GM23338 (cell line): ENCODE data around the gene DPYSL3. TPM values are rescaled to one million over a fixed set of nuclear protein-coding genes. Genes with fewer than 3 reads are reported as not detected.

Experiments used
- ATAC-seq: fragments of 200-7000 bp; cut with Tn5 transposase; 3 replicates; pipeline ENCODE4 v1.9.1; 2020
- DNase-seq: peaks from one replicate; pipeline ENCODE4 v3.0.0-alpha.2; 2015; ENCODE audit warnings: low spot score
- H2AFZ ChIP-seq: fragments of 200-600 bp; sonication (generic); 2 replicates; pipeline ENCODE4 v1.8.0; 2016; ENCODE audit warnings: antibody characterized with exemption, mild to moderate bottlenecking, moderate library complexity
- H3F3A ChIP-seq: fragments of 200-600 bp; sonication (generic); replicated peaks from 2 replicates; pipeline ENCODE4 v1.8.0; 2017; ENCODE audit warnings: antibody characterized with exemption, mixed run types, low read depth
- H3K27ac ChIP-seq: fragments of 200-600 bp; sonication (generic); 2 replicates; pipeline ENCODE4 v1.6.1; 2016; ENCODE audit warnings: low read depth
- H3K27me3 ChIP-seq: fragments of 200-600 bp; sonication (generic); 2 replicates; pipeline ENCODE4 v1.8.0; 2016; ENCODE audit warnings: mild to moderate bottlenecking, mixed run types, moderate library complexity; ENCODE audit not compliant: insufficient read depth
- H3K36me3 ChIP-seq: fragments of 200-600 bp; sonication (generic); 2 replicates; pipeline ENCODE4 v1.8.0; 2016; ENCODE audit warnings: mild to moderate bottlenecking; ENCODE audit not compliant: insufficient read depth
- H3K4me1 ChIP-seq: fragments of 200-600 bp; sonication (generic); 2 replicates; pipeline ENCODE4 v1.8.0; 2016; ENCODE audit warnings: mild to moderate bottlenecking, moderate library complexity; ENCODE audit not compliant: insufficient read depth
- H3K4me2 ChIP-seq: fragments of 200-600 bp; sonication (generic); 2 replicates; pipeline ENCODE4 v1.7.1; 2017; ENCODE audit warnings: mixed run types
- H3K4me3 ChIP-seq: fragments of 200-600 bp; sonication (generic); 2 replicates; pipeline ENCODE4 v1.6.1; 2016; ENCODE audit warnings: mixed run types
- H3K79me2 ChIP-seq: fragments of 200-600 bp; sonication (generic); replicated peaks from 2 replicates; pipeline ENCODE4 v1.8.0; 2017; ENCODE audit warnings: mild to moderate bottlenecking; ENCODE audit not compliant: insufficient read depth
- H3K9me2 ChIP-seq: fragments of 200-600 bp; sonication (generic); 2 replicates; pipeline ENCODE4 v1.8.0; 2017; ENCODE audit not compliant: insufficient read depth
- H4K20me1 ChIP-seq: fragments of 200-600 bp; sonication (generic); replicated peaks from 2 replicates; pipeline ENCODE4 v1.8.0; 2017; ENCODE audit warnings: mild to moderate bottlenecking; ENCODE audit not compliant: insufficient read depth
- H3K27ac Mint-ChIP-seq: 2 replicates; pipeline ENCODE4 v1.8.0; 2020; ENCODE audit warnings: inconsistent platforms, mild to moderate bottlenecking, moderate library complexity, mixed read lengths
- H3K27me3 Mint-ChIP-seq: 3 replicates; pipeline ENCODE4 v1.8.0; 2022; ENCODE audit warnings: low read depth, mild to moderate bottlenecking, moderate library complexity, mixed read lengths, inconsistent platforms; ENCODE audit not compliant: insufficient read depth, poor library complexity
- H3K36me3 Mint-ChIP-seq: 3 replicates; pipeline ENCODE4 v1.8.0; 2021; ENCODE audit warnings: low read depth, mild to moderate bottlenecking, inconsistent platforms, moderate library complexity, mixed read lengths
- H3K4me1 Mint-ChIP-seq: 3 replicates; pipeline ENCODE4 v1.8.0; 2020; ENCODE audit warnings: mild to moderate bottlenecking, inconsistent platforms, mixed read lengths
- H3K4me3 Mint-ChIP-seq: 3 replicates; pipeline ENCODE4 v1.8.0; 2021; ENCODE audit warnings: moderate library complexity, mild to moderate bottlenecking, inconsistent platforms, mixed read lengths
- H3K9me3 Mint-ChIP-seq: 3 replicates; pipeline ENCODE4 v1.8.0; 2020; ENCODE audit warnings: moderate library complexity, mild to moderate bottlenecking, inconsistent platforms, mixed read lengths
- CREB1 ChIP-seq: fragments of 250-450 bp; sonication (Bioruptor Pico); IDR thresholded peaks from 2 replicates; pipeline ENCODE4 v1.5.0; 2020; ENCODE audit warnings: low read depth, mild to moderate bottlenecking, moderate library complexity
- ETS1 ChIP-seq: IDR thresholded peaks from 2 replicates; pipeline ENCODE4 v1.6.1; 2016; ENCODE audit warnings: antibody characterized with exemption
- EZH2 ChIP-seq: fragments of 200-600 bp; sonication (generic); IDR thresholded peaks from one replicate; pipeline ENCODE4 v1.8.0; 2017; ENCODE audit warnings: antibody characterized with exemption, mild to moderate bottlenecking, low read depth; ENCODE audit not compliant: unreplicated experiment
- JUNB ChIP-seq: IDR thresholded peaks from one replicate; pipeline ENCODE4 v1.6.1; 2016; ENCODE audit warnings: antibody characterized with exemption; ENCODE audit not compliant: unreplicated experiment
- NANOG ChIP-seq: IDR thresholded peaks from 2 replicates; pipeline ENCODE4 v1.6.1; 2016; ENCODE audit warnings: antibody characterized with exemption, borderline replicate concordance
- POLR2AphosphoS5 ChIP-seq: IDR thresholded peaks from 2 replicates; pipeline ENCODE4 v1.6.1; 2016; ENCODE audit warnings: antibody characterized with exemption, low read depth
- ZNF331 ChIP-seq: fragments of 250-450 bp; sonication (Bioruptor Pico); IDR thresholded peaks from 2 replicates; pipeline ENCODE4 v1.5.0; 2020; ENCODE audit warnings: low read depth, mild to moderate bottlenecking, moderate library complexity
- ZNF462 ChIP-seq: fragments of 250-450 bp; sonication (Bioruptor Pico); IDR thresholded peaks from 2 replicates; pipeline ENCODE4 v1.5.0; 2020; ENCODE audit warnings: mild to moderate bottlenecking, moderate library complexity
- polyA plus RNA-seq: library from polyadenylated mRNA; unstranded; fragments of >200 nt; fragmentation: Nextera tagmentation; extraction: Ambion mirVana; gene quantifications from 2 replicates; pipeline ENCODE4 v1.2.1, GENCODE V29; 2016
- total RNA-seq: library from RNA; depleted of rRNA; stranded (reverse); fragments of >200 nt; shearing (Covaris generic); gene quantifications from 2 replicates; pipeline ENCODE4 v1.2.3, GENCODE V29; 2014

DPYSL3 gene
- total and polyA plus RNA-seq, 2 experiments from 2014 or later, result 97.6 to 455 TPM

- no peaks in the 10 kb centered on the region for H3K9me2 ChIP-seq
- H3K27ac ChIP-seq, result no peak overlapping the region
- no peak overlapping the region for H3K4me2 ChIP-seq
- DNase-seq, result no peak
- H3K79me2 ChIP-seq, result no peaks in the 10 kb centered on the region
- no peaks in the 10 kb centered on the region for H3K36me3 ChIP-seq
- Mint-ChIP-seq H3K4me3 (no peak overlapping the region), H3K4me1 (peaks cover 25% of the 10 kb centered on the region), H3K27me3 (no peaks in the 10 kb centered on the region), H3K9me3 (no peaks in the 10 kb centered on the region), H3K27ac (no peak overlapping the region), H3K36me3 (no peaks in the 10 kb centered on the region)
- TF ChIP-seq JUNB (no peak), POLR2AphosphoS5 (no peak), ZNF462 (CRISPR knock-in tag) (no peak), ETS1 (no peak), EZH2 (no peak), CREB1 (no peak)
- H3F3A ChIP-seq, result no peaks in the 10 kb centered on the region
- no peak for ATAC-seq
- no peak overlapping the region for H2AFZ ChIP-seq
- no peaks in the 10 kb centered on the region for H3K27me3 ChIP-seq
- no peaks in the 10 kb centered on the region for H4K20me1 ChIP-seq
- peaks cover 16% of the 10 kb centered on the region for H3K4me1 ChIP-seq
- no peak overlapping the region for H3K4me3 ChIP-seq
Observed at GRCh38 chr5:147523069-147523468, 13.2 kb upstream of the DPYSL3 start.

GRCh38 chr5:147522435-147522834 lies 12.6 kb upstream of the DPYSL3 start:
- Histone ChIP-seq H3K36me3 (no peaks in the 10 kb centered on the region), H3K27me3 (no peaks in the 10 kb centered on the region), H3F3A (no peaks in the 10 kb centered on the region), H4K20me1 (no peaks in the 10 kb centered on the region), H3K4me3 (no peak overlapping the region), H3K79me2 (no peaks in the 10 kb centered on the region), H3K27ac (no peak overlapping the region), H3K4me1 (peaks cover 16% of the 10 kb centered on the region), H2AFZ (no peak overlapping the region), H3K4me2 (no peak overlapping the region), H3K9me2 (no peaks in the 10 kb centered on the region)
- Mint-ChIP-seq H3K4me1 (peaks cover 25% of the 10 kb centered on the region), H3K27me3 (no peaks in the 10 kb centered on the region), H3K36me3 (no peaks in the 10 kb centered on the region), H3K27ac (no peak overlapping the region), H3K4me3 (no peak overlapping the region), H3K9me3 (no peaks in the 10 kb centered on the region)
- DNase-seq (no peak), ATAC-seq (no peak)
- no peak for TF ChIP-seq NANOG
- no peak for TF ChIP-seq ZNF331 (CRISPR knock-in tag)
- no peak for TF ChIP-seq CREB1
- TF ChIP-seq ETS1, result no peak
- TF ChIP-seq JUNB, result no peak
